Measurements from ENCODE around the gene GBGT1. TPM values are rescaled to one million over a fixed set of nuclear protein-coding genes. Genes with fewer than 3 reads are reported as not detected.

The GBGT1 gene
- total and polyA plus RNA-seq, 2 experiments from 2014 or later: 3.7 to 22.4 TPM

- Histone ChIP-seq H3K27me3 (ENCODE audit: insufficient read depth) (no peaks in the 10 kb centered on the region), H3K27ac (ENCODE audit: low read depth) (no peak overlapping the region), H3K9me2 (ENCODE audit: insufficient read depth) (no peaks in the 10 kb centered on the region), H3K36me3 (ENCODE audit: insufficient read depth) (no peaks in the 10 kb centered on the region), H2AFZ (no peak overlapping the region), H3K4me2 (no peak overlapping the region), H3F3A (replicated peaks; ENCODE audit: low read depth) (no peaks in the 10 kb centered on the region), H4K20me1 (replicated peaks; ENCODE audit: insufficient read depth) (no peaks in the 10 kb centered on the region; the same call in 1 of the 2 replicates), H3K4me1 (ENCODE audit: insufficient read depth) (no peaks in the 10 kb centered on the region; the same call in 1 of the 2 replicates), H3K79me2 (replicated peaks; ENCODE audit: insufficient read depth) (no peaks in the 10 kb centered on the region), H3K4me3 (no peak overlapping the region)
- Mint-ChIP-seq H3K9me3 (no peaks in the 10 kb centered on the region), H3K36me3 (ENCODE audit: low read depth) (peaks cover 5% of the 10 kb centered on the region; the same call in 2 of the 3 replicates), H3K4me1 (peaks cover under 1% of the 10 kb centered on the region; the same call in 1 of the 3 replicates), H3K27me3 (ENCODE audit: insufficient read depth, low read depth, poor library complexity) (peaks cover 8% of the 10 kb centered on the region), H3K27ac (no peak overlapping the region), H3K4me3 (no peak overlapping the region)
- TF ChIP-seq STAT1 (IDR thresholded peaks at IDR 0.05; ENCODE audit: unreplicated experiment): no peak
- no peak for TF ChIP-seq ETS1 (IDR thresholded peaks at IDR 0.05)
- TF ChIP-seq ZNF114 (CRISPR knock-in tag; IDR thresholded peaks at IDR 0.05): no peak
- no peak for TF ChIP-seq CREB1 (CRISPR knock-in tag; IDR thresholded peaks at IDR 0.05; ENCODE audit: low read depth)
- no peak for TF ChIP-seq JUNB (IDR thresholded peaks at IDR 0.05; ENCODE audit: unreplicated experiment)
- no peak for TF ChIP-seq EZH2phosphoT487 (IDR thresholded peaks at IDR 0.05; ENCODE audit: unreplicated experiment)
- no peak for TF ChIP-seq CTCF (conservative IDR thresholded peaks at IDR 0.05; ENCODE audit: low read depth in 2 of 2)
- no peak for TF ChIP-seq ZNF462 (CRISPR knock-in tag; IDR thresholded peaks at IDR 0.05)
- no peak for TF ChIP-seq REST (IDR thresholded peaks at IDR 0.05; ENCODE audit: unreplicated experiment)
- no peak for TF ChIP-seq EZH2 (IDR thresholded peaks at IDR 0.05; ENCODE audit: low read depth, unreplicated experiment)
- TF ChIP-seq POLR2AphosphoS5 (IDR thresholded peaks at IDR 0.05; ENCODE audit: low read depth): no peak
- no peak for TF ChIP-seq ZNF331 (CRISPR knock-in tag; IDR thresholded peaks at IDR 0.05; ENCODE audit: low read depth)
- TF ChIP-seq NANOG (IDR thresholded peaks at IDR 0.05; ENCODE audit: borderline replicate concordance): no peak
- no peak for ATAC-seq
- DNase-seq (ENCODE audit: low spot score): no peak
Measured at GRCh38 chr9:133153227-133154096, 10.3 kb downstream of the GBGT1 start.

Data from GM23338 (cell line).